ENCODE measurements around the gene EPB41L3. TPM values are rescaled to one million over a fixed set of nuclear protein-coding genes. Genes with fewer than 3 reads are reported as not detected.

The EPB41L3 gene
- total RNA-seq, 4 donors from 2014 or later, result 28.8 to 41.4 (median 37.2) TPM

- TF ChIP-seq CTCF (IDR thresholded peaks at IDR 0.05) (no peak), POLR2A (IDR thresholded peaks at IDR 0.05) (no peak)
- WGBS, 2 donors, result 78 to 87% methylated on average over 7 of the region's 7 CpGs
- intact Hi-C loops (cut with DNase I), result no loop called here
- H3K27ac ChIP-seq, result no peak overlapping the region
- no peaks in the 10 kb centered on the region for H3K9me3 ChIP-seq
- H3K4me1 ChIP-seq, result peaks cover 0 to 6% (median 0%) of the 10 kb centered on the region in 3 donors
- no peaks in the 10 kb centered on the region for H3K27me3 ChIP-seq
- no peak for DNase-seq
- no peaks in the 10 kb centered on the region for H3K36me3 ChIP-seq
- H3K4me3 ChIP-seq, result no peak overlapping the region
These were observed 33.5 kb downstream of the EPB41L3 start for GRCh38 chr18:5510135-5510846.

GRCh38 chr18:5508821-5509220 is 35.0 kb downstream of the EPB41L3 start:
- no peak for TF ChIP-seq CTCF (IDR thresholded peaks at IDR 0.05)
- no peak for TF ChIP-seq POLR2A (IDR thresholded peaks at IDR 0.05)
- no peaks in the 10 kb centered on the region for H3K36me3 ChIP-seq
- H3K27ac ChIP-seq, result no peak overlapping the region
- 62 to 86% methylated on average over 2 of the region's 2 CpGs for WGBS, 2 donors
- H3K9me3 ChIP-seq, result no peaks in the 10 kb centered on the region
- intact Hi-C loops (cut with DNase I), result no loop called here
- no peaks in the 10 kb centered on the region for H3K27me3 ChIP-seq
- no peak for DNase-seq
- no peak overlapping the region for H3K4me3 ChIP-seq
- no peaks in the 10 kb centered on the region for H3K4me1 ChIP-seq

GRCh38 chr18:5507756-5508155 is 36.0 kb downstream of the EPB41L3 start:
- H3K27me3 ChIP-seq, result no peaks in the 10 kb centered on the region
- TF ChIP-seq POLR2A (IDR thresholded peaks at IDR 0.05) (no peak), CTCF (IDR thresholded peaks at IDR 0.05) (no peak)
- no peaks in the 10 kb centered on the region for H3K9me3 ChIP-seq
- H3K36me3 ChIP-seq, result no peaks in the 10 kb centered on the region
- no peak overlapping the region for H3K4me3 ChIP-seq
- DNase-seq, result no peak
- no peak overlapping the region for H3K27ac ChIP-seq
- 44 to 67% methylated on average over 2 of the region's 2 CpGs for WGBS, 2 donors
- H3K4me1 ChIP-seq, result no peaks in the 10 kb centered on the region
- intact Hi-C loops (cut with DNase I), result no loop called here

GRCh38 chr18:5506174-5506573 is 37.6 kb downstream of the EPB41L3 start:
- WGBS, 2 donors, result 84 to 88% methylated on average over 8 of the region's 8 CpGs
- intact Hi-C loops (cut with DNase I), result no loop called here
- no peak for DNase-seq
- TF ChIP-seq CTCF (IDR thresholded peaks at IDR 0.05) (no peak), POLR2A (IDR thresholded peaks at IDR 0.05) (no peak)
- Histone ChIP-seq H3K27me3 (no peaks in the 10 kb centered on the region), H3K27ac (no peak overlapping the region), H3K36me3 (no peaks in the 10 kb centered on the region), H3K9me3 (no peaks in the 10 kb centered on the region), H3K4me1 (no peaks in the 10 kb centered on the region), H3K4me3 (no peak overlapping the region)

- H3K36me3 ChIP-seq, result no peaks in the 10 kb centered on the region
- H3K4me1 ChIP-seq, result no peaks in the 10 kb centered on the region
- no peak for DNase-seq
- no peaks in the 10 kb centered on the region for H3K9me3 ChIP-seq
- intact Hi-C loops (cut with DNase I), result no loop called here
- no peaks in the 10 kb centered on the region for H3K27me3 ChIP-seq
- TF ChIP-seq CTCF (IDR thresholded peaks at IDR 0.05) (no peak), POLR2A (IDR thresholded peaks at IDR 0.05) (no peak)
- no peak overlapping the region for H3K4me3 ChIP-seq
- no peak overlapping the region for H3K27ac ChIP-seq
These were observed 40.1 kb downstream of the EPB41L3 start for GRCh38 chr18:5503740-5504139.

All from esophagus squamous epithelium (tissue), 5 donors.